NCI-H82 treated with DMSO at 0.1 percent for 48 hours (cell line): ENCODE results near the gene LRRFIP1.

Source experiments
- DNase-seq: peaks from one replicate; lab custom pipeline; 2025; ENCODE audit not compliant: unreplicated experiment; lab: John Stamatoyannopoulos, UW

LRRFIP1 gene

GRCh38 chr2:237824085-237824484 lies 196.7 kb downstream of the LRRFIP1 start:
- DNase-seq, result no peak

DNA sequence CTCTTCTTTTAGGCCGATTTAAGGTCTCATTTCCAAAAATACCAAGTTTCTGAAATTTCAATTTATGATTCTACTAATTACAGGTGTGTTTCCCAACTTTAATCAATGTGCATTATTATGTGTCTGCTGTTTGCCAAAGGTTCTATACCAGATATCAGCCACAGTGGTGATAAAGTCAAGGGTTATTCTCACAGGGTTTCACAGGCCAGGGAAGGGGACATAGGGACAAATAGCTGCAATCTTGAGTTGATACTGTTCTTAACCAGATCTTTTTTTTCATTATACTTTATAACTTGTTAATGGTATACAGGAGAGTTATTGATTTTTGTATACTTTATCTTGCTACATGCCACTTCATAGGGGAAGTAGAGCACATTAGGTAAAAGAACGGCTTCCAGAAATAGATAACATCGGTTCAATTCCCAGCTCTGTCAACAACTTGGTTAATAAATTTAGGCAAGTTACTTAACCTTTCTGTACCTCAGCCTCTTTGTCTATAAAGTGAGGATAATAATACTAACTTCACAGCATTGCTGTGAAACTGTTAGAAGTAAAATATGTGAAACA lies 200.1 kb downstream of the LRRFIP1 start:
- no peak for DNase-seq
